WERI-Rb-1 (cell line): ENCODE data around the gene TBCD.

Source experiments
- DNase-seq: peaks from one replicate; pipeline ENCODE4 v3.0.0-alpha.2; 2020
- H3K27ac ChIP-seq: fragments of 250-450 bp; sonication (Bioruptor Pico); 2 replicates; pipeline ENCODE4 v1.5.1; 2020; ENCODE audit warnings: mild to moderate bottlenecking, moderate library complexity
- H3K27me3 ChIP-seq: fragments of 250-450 bp; sonication (Bioruptor Pico); 2 replicates; pipeline ENCODE4 v1.5.1; 2021; ENCODE audit warnings: mild to moderate bottlenecking, low read depth, moderate library complexity; ENCODE audit not compliant: insufficient read depth, severe bottlenecking
- H3K36me3 ChIP-seq: fragments of 250-450 bp; sonication (Bioruptor Pico); 2 replicates; pipeline ENCODE4 v1.5.1; 2020; ENCODE audit warnings: mild to moderate bottlenecking, moderate library complexity
- H3K4me3 ChIP-seq: 2 replicates; pipeline ENCODE4 v1.5.1; 2011; ENCODE audit warnings: low read depth, mild to moderate bottlenecking, control low read depth, low read length
- H3K9me3 ChIP-seq: fragments of 250-450 bp; sonication (Bioruptor Pico); 2 replicates; pipeline ENCODE4 v1.5.1; 2021; ENCODE audit warnings: mild to moderate bottlenecking, moderate library complexity; ENCODE audit not compliant: severe bottlenecking
- TF ChIP-seq, protein P1 (sequence below): IDR thresholded peaks from 2 replicates; pipeline ENCODE4 v1.5.1; 2011; ENCODE audit warnings: low read depth, mild to moderate bottlenecking, control low read depth, inconsistent platforms, low read length

Gene TBCD

DNA sequence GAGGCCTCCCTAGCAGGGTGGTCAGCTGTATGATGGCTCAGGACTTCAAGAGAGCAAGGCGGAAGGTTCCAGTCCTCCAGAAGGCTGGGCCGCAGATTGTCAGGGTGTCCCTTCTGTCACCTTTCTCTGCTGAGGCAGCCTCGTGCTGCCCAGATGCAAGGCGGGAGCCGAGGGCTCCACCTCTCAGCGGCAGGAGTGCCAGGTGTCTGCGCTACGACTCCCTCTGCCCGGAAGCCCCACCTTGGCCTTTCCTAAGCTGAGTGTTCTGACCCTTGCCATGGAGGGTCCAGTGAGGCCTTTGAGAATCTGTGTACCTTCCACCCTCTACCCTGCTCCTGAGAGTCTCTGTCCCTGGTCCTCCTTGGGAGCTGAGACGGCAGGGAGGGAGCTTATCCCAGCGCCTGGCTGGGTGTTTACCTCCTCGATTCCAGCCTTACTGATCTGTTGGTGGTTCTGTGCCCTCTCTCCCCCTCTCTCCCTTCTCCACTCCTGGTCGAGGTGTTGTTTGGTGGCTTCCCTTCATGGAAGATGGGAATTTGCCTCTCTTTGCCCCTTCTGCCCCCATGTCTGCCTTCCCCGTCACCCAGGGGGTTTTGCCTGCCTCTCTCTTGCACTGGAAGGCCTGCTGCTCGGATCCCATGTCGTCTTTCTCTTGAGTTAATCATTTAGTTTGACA lies 90.2 kb downstream of the TBCD start:
- no peak for DNase-seq
- Histone ChIP-seq H3K9me3 (no peaks in the 10 kb centered on the region), H3K27me3 (no peaks in the 10 kb centered on the region), H3K36me3 (peaks cover 23% of the 10 kb centered on the region), H3K4me3 (no peak overlapping the region), H3K27ac (no peak overlapping the region; the same call in 1 of the 2 replicates)
- TF ChIP-seq, protein P1, sequence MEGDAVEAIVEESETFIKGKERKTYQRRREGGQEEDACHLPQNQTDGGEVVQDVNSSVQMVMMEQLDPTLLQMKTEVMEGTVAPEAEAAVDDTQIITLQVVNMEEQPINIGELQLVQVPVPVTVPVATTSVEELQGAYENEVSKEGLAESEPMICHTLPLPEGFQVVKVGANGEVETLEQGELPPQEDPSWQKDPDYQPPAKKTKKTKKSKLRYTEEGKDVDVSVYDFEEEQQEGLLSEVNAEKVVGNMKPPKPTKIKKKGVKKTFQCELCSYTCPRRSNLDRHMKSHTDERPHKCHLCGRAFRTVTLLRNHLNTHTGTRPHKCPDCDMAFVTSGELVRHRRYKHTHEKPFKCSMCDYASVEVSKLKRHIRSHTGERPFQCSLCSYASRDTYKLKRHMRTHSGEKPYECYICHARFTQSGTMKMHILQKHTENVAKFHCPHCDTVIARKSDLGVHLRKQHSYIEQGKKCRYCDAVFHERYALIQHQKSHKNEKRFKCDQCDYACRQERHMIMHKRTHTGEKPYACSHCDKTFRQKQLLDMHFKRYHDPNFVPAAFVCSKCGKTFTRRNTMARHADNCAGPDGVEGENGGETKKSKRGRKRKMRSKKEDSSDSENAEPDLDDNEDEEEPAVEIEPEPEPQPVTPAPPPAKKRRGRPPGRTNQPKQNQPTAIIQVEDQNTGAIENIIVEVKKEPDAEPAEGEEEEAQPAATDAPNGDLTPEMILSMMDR, result no peak

DNA sequence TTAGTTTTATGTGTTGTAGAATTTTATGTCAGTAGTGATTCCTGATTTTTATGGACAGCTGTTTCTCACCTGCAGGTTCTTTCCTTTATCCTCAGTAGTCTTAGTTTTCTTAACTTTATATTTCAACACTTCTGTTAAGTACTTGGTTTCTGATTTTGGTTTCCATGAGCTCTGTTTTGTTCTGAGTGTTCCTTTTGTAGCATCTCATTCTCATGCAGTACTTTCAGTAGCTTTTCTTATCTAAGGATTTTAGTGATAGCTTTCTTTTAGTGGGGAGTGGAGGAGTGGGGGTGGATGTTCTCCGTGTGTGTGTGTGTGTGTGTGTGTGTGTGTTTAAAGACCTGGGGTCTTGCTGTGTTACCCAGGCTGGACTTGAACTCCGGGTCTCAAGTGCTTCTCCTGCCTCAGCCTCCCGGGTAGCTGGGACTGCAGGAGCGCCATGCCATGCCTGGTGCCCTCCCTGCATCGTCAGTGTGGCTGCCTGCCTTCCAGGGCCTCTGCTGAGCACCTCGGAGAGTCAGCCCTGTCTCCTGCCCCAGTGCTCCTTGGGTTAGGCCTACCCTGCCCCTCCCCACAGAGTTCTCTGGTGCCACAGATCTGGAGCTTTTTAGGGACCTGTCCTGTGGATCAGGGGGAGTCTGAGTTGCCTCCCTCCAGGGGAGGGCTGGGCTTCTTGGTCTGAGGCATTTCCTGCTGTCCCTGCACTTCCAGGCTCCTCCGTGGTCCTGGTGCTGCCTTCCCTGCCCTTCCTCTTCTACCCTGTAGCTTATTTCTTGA lies 92.2 kb downstream of the TBCD start:
- Histone ChIP-seq H3K4me3 (no peak overlapping the region), H3K27me3 (no peaks in the 10 kb centered on the region), H3K9me3 (no peaks in the 10 kb centered on the region), H3K27ac (no peak overlapping the region), H3K36me3 (peaks cover 32% of the 10 kb centered on the region)
- TF ChIP-seq, protein P1, result no peak
- no peak for DNase-seq

DNA sequence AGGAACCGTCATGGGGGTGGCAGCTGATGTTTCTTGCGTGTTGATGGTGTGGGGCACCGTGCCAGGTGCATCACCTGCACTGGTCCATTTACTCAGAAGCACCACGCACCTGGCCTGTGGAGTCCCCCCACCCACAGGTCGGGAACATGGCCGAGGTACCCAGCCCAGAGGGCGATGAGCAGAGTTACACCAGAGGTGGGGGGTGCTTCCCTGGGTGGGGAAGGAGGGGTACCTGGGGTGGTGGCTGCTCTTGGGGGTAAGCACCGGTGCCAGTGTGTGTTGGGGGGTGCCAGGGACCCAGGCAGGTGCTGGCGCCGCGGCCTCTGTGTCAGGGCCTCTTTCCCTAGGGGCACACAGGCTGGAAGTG lies 92.9 kb downstream of the TBCD start:
- no peak overlapping the region for H3K4me3 ChIP-seq
- no peak overlapping the region for H3K27ac ChIP-seq
- no peak for DNase-seq
- H3K9me3 ChIP-seq, result no peaks in the 10 kb centered on the region
- H3K36me3 ChIP-seq, result peaks cover 36% of the 10 kb centered on the region
- TF ChIP-seq, protein P1, result no peak
- H3K27me3 ChIP-seq, result no peaks in the 10 kb centered on the region

DNA sequence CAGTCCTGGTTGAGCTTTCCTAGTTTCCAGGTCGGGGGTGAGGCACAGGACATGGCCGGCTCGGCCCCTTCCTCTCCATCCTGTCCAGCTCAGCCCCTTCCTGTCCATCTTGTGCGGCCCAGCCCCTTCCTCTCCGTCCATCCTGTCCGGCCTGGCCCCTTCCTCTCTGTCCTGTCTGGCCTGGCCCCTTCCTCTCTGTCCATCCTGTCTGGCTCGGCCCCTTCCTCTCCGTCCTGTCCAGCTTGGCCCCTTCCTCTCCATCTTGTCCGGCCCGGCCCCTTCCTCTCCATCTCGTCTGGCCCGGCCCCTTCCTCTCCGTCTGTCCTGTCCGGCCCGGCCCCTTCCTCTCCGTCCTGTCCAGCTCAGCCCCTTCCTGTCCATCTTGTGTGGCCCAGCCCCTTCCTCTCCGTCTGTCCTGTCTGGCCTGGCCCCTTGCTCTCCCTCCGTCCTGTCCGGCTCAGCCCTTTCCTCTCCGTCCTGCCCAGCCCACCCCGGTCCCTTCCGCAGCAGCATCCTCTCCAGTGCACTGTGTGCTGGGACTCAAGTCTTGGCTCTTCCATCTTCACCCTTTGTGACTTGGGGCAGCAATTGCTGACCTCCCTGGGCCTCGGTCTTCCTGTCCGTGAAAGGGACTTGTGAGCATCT lies 93.4 kb downstream of the TBCD start:
- Histone ChIP-seq H3K9me3 (no peaks in the 10 kb centered on the region), H3K4me3 (no peak overlapping the region), H3K27ac (no peak overlapping the region), H3K36me3 (peaks cover 36% of the 10 kb centered on the region), H3K27me3 (no peaks in the 10 kb centered on the region)
- TF ChIP-seq, protein P1, result no peak
- DNase-seq, result no peak

DNA sequence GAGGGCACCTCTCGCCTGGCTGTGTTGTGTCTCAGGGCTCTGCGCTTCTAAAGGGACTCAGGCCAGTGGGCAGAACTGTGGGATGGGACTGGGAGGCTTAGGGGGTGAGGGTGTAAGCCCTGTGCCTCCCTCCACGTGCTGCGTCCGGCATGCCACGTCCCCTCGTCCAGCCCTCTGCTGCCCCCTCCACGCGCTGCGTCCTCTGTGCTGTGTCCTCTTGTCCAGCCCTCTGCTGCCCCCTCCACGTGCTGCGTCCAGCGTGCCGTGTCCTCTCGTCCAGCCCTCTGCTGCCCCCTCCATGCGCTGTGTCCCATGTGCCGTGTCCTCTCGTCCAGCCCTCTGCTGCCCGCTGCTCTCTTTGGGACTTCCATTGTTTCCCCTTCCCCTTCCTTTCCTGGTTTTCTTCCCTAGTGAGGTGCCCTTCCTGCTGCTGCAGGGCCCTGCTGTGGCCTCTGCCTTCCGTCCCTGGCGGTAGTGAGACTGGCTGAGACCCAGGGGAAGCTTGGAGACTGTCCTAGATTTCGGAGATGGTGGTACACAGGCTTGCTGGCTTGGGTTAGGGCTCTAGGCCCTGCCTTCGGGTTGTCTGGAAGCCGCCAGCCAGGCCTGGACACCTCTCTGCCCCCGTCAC lies 94.3 kb downstream of the TBCD start:
- H3K36me3 ChIP-seq, result peaks cover 42% of the 10 kb centered on the region
- no peaks in the 10 kb centered on the region for H3K9me3 ChIP-seq
- H3K4me3 ChIP-seq, result no peak overlapping the region
- H3K27ac ChIP-seq, result no peak overlapping the region
- no peaks in the 10 kb centered on the region for H3K27me3 ChIP-seq
- TF ChIP-seq, protein P1, result no peak
- DNase-seq, result no peak
